Cerebellar cortex (tissue), 1 donor: ENCODE results near the gene OGFRL1.
A peak's percentile ranks its signal among the peaks of the same experiment; 100 is the strongest.
"Not testable (repeated sequence)": the region's sequence is repeated elsewhere in the genome, so short reads cannot be mapped to it uniquely, and the experiment has no call there.

Experiments used
- DNase-seq: peaks from one replicate; pipeline ENCODE4 v3.0.0-alpha.2; 2015; ENCODE audit warnings: low spot score

Gene OGFRL1

GRCh38 chr6:71288228-71289038 lies at the start of gene OGFRL1:
OGFRL1 (plus strand) TSS chr6:71288811; CDS start chr6:71288937, 126 bp downstream.
- DNase-seq = peak; percentile 70

- DNase-seq = no peak
These were observed 48.9 kb upstream of the OGFRL1 start for GRCh38 chr6:71239694-71240093.

GRCh38 chr6:71245265-71246049 lies 43.2 kb upstream of the OGFRL1 start:
- no peak for DNase-seq

- peak; percentile 89 for DNase-seq
These were observed 42.0 kb upstream of the OGFRL1 start for GRCh38 chr6:71246596-71246995.

GRCh38 chr6:71248306-71248765 lies 40.3 kb upstream of the OGFRL1 start:
- peak; percentile 66 for DNase-seq

- no peak for DNase-seq
These were observed 39.6 kb upstream of the OGFRL1 start for GRCh38 chr6:71248878-71249544.

- no peak for DNase-seq
These were observed 38.5 kb upstream of the OGFRL1 start for GRCh38 chr6:71250099-71250602.

GRCh38 chr6:71252410-71252809 lies 36.2 kb upstream of the OGFRL1 start:
- no peak for DNase-seq

- DNase-seq = no peak
These were observed 35.7 kb upstream of the OGFRL1 start for GRCh38 chr6:71252960-71253359.

- DNase-seq = no peak
These were observed 34.3 kb upstream of the OGFRL1 start for GRCh38 chr6:71254323-71254722.

GRCh38 chr6:71258078-71258866 lies 30.3 kb upstream of the OGFRL1 start:
- DNase-seq = no peak

- DNase-seq = no peak
These were observed 28.6 kb upstream of the OGFRL1 start for GRCh38 chr6:71259888-71260604.

- no peak for DNase-seq
These were observed 25.7 kb upstream of the OGFRL1 start for GRCh38 chr6:71262914-71263313.

GRCh38 chr6:71266392-71266791 lies 22.2 kb upstream of the OGFRL1 start:
- DNase-seq = not testable (repeated sequence)

GRCh38 chr6:71268735-71269437 lies 19.7 kb upstream of the OGFRL1 start:
- DNase-seq = no peak

- DNase-seq = no peak
These were observed 10.5 kb upstream of the OGFRL1 start for GRCh38 chr6:71277926-71278600.

- DNase-seq = no peak
These were observed 9.3 kb upstream of the OGFRL1 start for GRCh38 chr6:71279321-71279720.

- no peak for DNase-seq
These were observed 8.9 kb upstream of the OGFRL1 start for GRCh38 chr6:71279740-71280139.

GRCh38 chr6:71280701-71281100 lies 7.9 kb upstream of the OGFRL1 start:
- DNase-seq = no peak

GRCh38 chr6:71284785-71285184 lies 3.8 kb upstream of the OGFRL1 start:
- DNase-seq = no peak
